Naive thymus-derived CD8-positive, alpha-beta T cell (primary cell): ENCODE results near the gene GPR4. TPM values are rescaled to one million over a fixed set of nuclear protein-coding genes. Genes with fewer than 3 reads are reported as not detected.
A peak's percentile ranks its signal among the peaks of the same experiment; 100 is the strongest.

Source experiments
- ATAC-seq, 2 donors: fragments of 150-1000 bp; cut with Tn5 transposase in 1 of 2; sonication (Bioruptor Pico), chemical (Tn5 transposase) in 1 of 2; 1 replicate in 1 of 2; 2 replicates in 1 of 2; pipeline ENCODE4 v1.10.0; 2021; ENCODE audit warnings: mild to moderate bottlenecking in 2 of 2, moderate library complexity in 2 of 2
- POLR2A ChIA-PET: fragments of 350-600 bp; sonication (Branson Sonifier 250); formaldehyde crosslinking; loops from one replicate; lab custom pipeline; 2021; ENCODE audit warnings: antibody characterized with exemption; lab: Charles Lee
- DNase-seq, 10 donors: peaks; one replicate each; pipeline versions ENCODE4 v3.0.0 to v3.0.0-alpha.2; 2020 to 2022
- H3K27ac Mint-ChIP-seq, 10 donors: one replicate each; pipeline ENCODE4 v1.8.0; 2020 to 2022; ENCODE audit warnings: mild to moderate bottlenecking in 10 of 10, mixed read lengths in 10 of 10, moderate library complexity in 4 of 10, inconsistent platforms in 1 of 10
- H3K27me3 Mint-ChIP-seq, 5 donors: one replicate each; pipeline ENCODE4 v1.8.0; 2021 to 2022; ENCODE audit warnings: mixed read lengths in 5 of 5
- H3K36me3 Mint-ChIP-seq, 3 donors: one replicate each; pipeline ENCODE4 v1.8.0; 2020 to 2022; ENCODE audit warnings: mixed read lengths in 3 of 3, mild to moderate bottlenecking in 2 of 3, inconsistent platforms in 1 of 3
- H3K4me1 Mint-ChIP-seq, 4 donors: one replicate each; pipeline ENCODE4 v1.8.0; 2021 to 2022; ENCODE audit warnings: mixed read lengths in 4 of 4
- H3K4me3 Mint-ChIP-seq, 10 donors: one replicate each; pipeline ENCODE4 v1.8.0; 2020 to 2022; ENCODE audit warnings: mild to moderate bottlenecking in 10 of 10, mixed read lengths in 10 of 10, moderate library complexity in 6 of 10, inconsistent platforms in 1 of 10
- H3K9me3 Mint-ChIP-seq, 9 donors: one replicate each; pipeline ENCODE4 v1.8.0; 2020 to 2022; ENCODE audit warnings: mixed read lengths in 9 of 9, mild to moderate bottlenecking in 3 of 9, inconsistent platforms in 1 of 9, moderate library complexity in 1 of 9
- polyA plus RNA-seq, 3 donors: library from polyadenylated mRNA; unstranded; fragments of 300-500 nt; fragmentation: Illumina TruSeq; gene quantifications; one replicate each; pipeline ENCODE4 v1.2.3, GENCODE V29; 2021
- total RNA-seq, 8 experiments: library from RNA in 2 of 8; stranded (reverse) in 2 of 8; gene quantifications; one replicate each; pipeline ENCODE4 v1.2.3 and lab custom pipeline; 2021 to 2026

GPR4 gene
- total and polyA plus RNA-seq, 5 experiments from 2014 or later, result not detected

DNA sequence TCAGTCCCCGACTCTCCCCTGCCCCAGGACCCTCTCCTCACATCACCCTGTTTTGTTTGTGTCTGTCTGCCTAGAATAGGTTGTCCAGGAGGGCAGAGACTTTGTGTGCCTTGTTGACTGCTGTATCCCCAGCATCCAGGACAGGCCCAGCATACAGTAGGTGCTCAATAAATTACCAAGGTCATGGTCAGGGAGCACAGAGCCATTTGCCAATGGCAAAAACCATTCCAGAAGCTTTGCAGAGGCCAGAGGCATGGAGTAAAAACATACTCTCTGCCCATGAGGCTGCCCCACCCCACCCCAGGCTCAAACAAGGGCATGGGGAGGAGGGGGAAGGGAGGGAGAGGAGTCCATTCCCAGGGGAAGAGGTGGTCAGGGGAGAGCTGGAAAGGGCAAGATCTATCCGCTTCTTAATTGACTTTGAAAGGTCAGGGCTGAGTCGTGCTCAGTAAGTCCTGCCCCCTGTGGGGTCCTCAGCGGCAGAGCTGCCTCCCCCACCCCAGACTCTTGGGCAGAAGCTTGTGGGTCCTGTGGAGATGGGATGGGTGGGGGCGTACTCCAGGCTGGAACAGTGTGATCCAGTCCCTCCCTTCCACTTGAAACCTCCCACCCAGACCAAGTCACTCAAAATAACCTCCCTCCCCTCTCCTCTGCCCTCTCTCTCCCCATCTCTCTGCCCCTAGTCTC is 4.4 kb downstream of the GPR4 start:
- POLR2A ChIA-PET, result interaction anchor here (1.8 kb wide), 1 partner anchor 45 kb away, joined by 4 read pairs; no protein-coding TSS in a partner anchor
- peaks cover 38 to 82% (median 61%) of the 10 kb centered on the region in 5 donors for H3K27me3 Mint-ChIP-seq
- H3K36me3 Mint-ChIP-seq, result peaks cover 0 to 6% (median 5%) of the 10 kb centered on the region in 3 donors
- ATAC-seq, result no peak
- H3K9me3 Mint-ChIP-seq, result peaks cover 0 to 2% (median 0%) of the 10 kb centered on the region in 9 donors
- peaks cover 25 to 49% (median 32%) of the 10 kb centered on the region in 4 donors for H3K4me1 Mint-ChIP-seq
- no peak for DNase-seq
- H3K4me3 Mint-ChIP-seq, result peak overlapping the region in 3 of 10 donors; percentile 52 to 60 (median 58)
- H3K27ac Mint-ChIP-seq, result peak overlapping the region in 1 of 10 donors; percentile 49

DNA sequence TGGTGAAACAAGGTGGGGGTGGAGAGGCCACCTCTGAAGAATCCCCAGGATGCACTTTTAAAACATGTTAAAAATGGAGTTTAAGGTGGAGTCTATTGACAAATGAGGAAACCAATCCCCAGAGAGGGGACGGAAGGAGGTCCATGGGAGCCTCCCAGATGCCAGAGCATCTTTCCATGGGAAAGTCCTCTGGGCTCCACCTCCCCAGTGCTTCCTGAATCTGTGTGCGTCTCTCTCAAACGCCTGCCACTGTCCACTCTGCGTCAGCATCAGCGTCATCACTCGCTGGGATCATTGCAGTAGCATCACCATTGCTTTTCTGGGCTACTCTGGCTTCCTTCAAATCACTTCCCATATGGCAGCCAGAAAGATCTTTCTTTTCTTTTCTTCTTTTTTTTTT is 6.2 kb downstream of the GPR4 start:
- ATAC-seq (no peak), DNase-seq (no peak)
- H3K27ac Mint-ChIP-seq, result no peak overlapping the region
- H3K4me1 Mint-ChIP-seq, result peaks cover 17 to 44% (median 22%) of the 10 kb centered on the region in 4 donors
- H3K27me3 Mint-ChIP-seq, result peaks cover 31 to 83% (median 63%) of the 10 kb centered on the region in 5 donors
- peaks cover 0 to 2% (median 0%) of the 10 kb centered on the region in 9 donors for H3K9me3 Mint-ChIP-seq
- POLR2A ChIA-PET, result no interaction called here
- H3K4me3 Mint-ChIP-seq, result no peak overlapping the region
- no peaks in the 10 kb centered on the region for H3K36me3 Mint-ChIP-seq

DNA sequence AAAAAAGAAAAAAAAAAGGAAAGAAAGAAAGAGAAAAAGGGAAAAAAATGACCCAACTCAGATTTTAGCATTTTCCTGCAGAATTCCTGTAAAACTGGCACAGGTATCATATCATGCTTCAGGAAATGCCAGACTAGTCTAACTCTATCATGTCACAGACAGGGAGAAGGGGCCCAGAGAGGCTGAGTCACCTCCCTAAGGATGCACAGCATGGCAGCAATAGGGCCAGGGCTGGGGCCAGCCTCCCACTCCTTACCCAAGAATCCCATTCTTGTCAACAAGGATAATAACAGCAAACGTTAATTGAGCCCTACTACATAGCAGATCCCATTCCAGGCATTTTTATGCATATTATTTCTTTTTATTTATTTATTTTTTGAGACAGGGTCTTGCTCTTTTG is 8.5 kb downstream of the GPR4 start:
- peaks cover 0 to 2% (median 0%) of the 10 kb centered on the region in 9 donors for H3K9me3 Mint-ChIP-seq
- H3K27ac Mint-ChIP-seq, result no peak overlapping the region
- H3K4me1 Mint-ChIP-seq, result peaks cover 7 to 23% (median 9%) of the 10 kb centered on the region in 4 donors
- ATAC-seq (no peak), DNase-seq (no peak)
- peaks cover 24 to 80% (median 60%) of the 10 kb centered on the region in 5 donors for H3K27me3 Mint-ChIP-seq
- H3K36me3 Mint-ChIP-seq, result no peaks in the 10 kb centered on the region
- no peak overlapping the region for H3K4me3 Mint-ChIP-seq
- POLR2A ChIA-PET, result interaction anchor here (0.7 to 1.1 kb wide), 2 partner anchors 16 to 23 kb away, joined by 7 read pairs; no protein-coding TSS in a partner anchor

DNA sequence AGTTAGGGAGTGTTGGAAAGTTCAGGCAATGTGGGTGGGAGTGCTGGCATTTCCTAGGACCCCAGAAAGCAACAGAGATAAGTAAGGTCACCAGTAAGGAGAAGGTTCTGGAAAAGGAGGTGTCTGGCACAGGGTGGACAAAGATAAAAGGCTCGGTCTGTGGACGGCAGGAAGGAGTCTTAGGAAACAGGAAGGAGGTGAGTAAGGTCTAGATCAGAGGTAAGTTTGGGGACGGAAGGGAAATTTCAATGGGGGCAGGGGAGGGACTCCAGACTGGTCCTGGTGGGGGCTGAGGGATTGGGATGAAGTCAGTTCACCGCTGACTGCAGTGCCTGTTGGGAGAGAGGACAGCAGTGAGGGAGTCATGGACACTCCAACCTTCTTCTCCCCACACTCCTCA is 9.6 kb downstream of the GPR4 start:
- DNase-seq, result no peak
- POLR2A ChIA-PET, result interaction anchor here (1.1 kb wide), 1 partner anchor 24 kb away, joined by 7 read pairs; no protein-coding TSS in a partner anchor
- ATAC-seq, result no peak
- no peak overlapping the region for H3K27ac Mint-ChIP-seq
- H3K27me3 Mint-ChIP-seq, result peaks cover 20 to 71% (median 50%) of the 10 kb centered on the region in 5 donors
- peaks cover 0 to 2% (median 0%) of the 10 kb centered on the region in 9 donors for H3K9me3 Mint-ChIP-seq
- H3K36me3 Mint-ChIP-seq, result no peaks in the 10 kb centered on the region
- H3K4me1 Mint-ChIP-seq, result peaks cover 0 to 15% (median 2%) of the 10 kb centered on the region in 4 donors
- H3K4me3 Mint-ChIP-seq, result no peak overlapping the region

DNA sequence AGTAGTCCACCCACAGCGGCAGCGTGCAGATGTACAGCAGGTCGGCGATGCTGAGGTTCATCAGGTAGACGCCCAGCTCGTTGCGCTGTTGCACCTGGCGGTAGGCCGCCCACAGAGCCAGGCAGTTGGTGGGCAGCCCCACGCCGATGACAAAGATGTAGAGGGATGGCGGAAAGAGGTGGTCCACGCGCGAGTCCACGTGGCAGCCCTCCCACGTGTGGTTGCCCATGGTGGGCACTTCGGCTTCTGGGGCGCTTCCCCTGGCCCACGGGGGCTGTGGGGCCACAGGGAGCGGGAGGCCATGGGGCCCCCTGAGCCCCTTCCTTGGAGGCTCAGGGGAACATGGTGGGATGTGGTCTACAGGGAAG is 10.4 kb downstream of the GPR4 start:
- H3K27me3 Mint-ChIP-seq, result peaks cover 17 to 64% (median 42%) of the 10 kb centered on the region in 5 donors
- POLR2A ChIA-PET, result interaction anchor here (2.0 kb wide), 1 partner anchor 50 kb away, joined by 5 read pairs; no protein-coding TSS in a partner anchor
- peaks cover 0 to 2% (median 0%) of the 10 kb centered on the region in 9 donors for H3K9me3 Mint-ChIP-seq
- no peak overlapping the region for H3K27ac Mint-ChIP-seq
- H3K4me1 Mint-ChIP-seq, result peaks cover 0 to 15% (median 2%) of the 10 kb centered on the region in 4 donors
- ATAC-seq (no peak), DNase-seq (no peak)
- H3K36me3 Mint-ChIP-seq, result no peaks in the 10 kb centered on the region
- H3K4me3 Mint-ChIP-seq, result no peak overlapping the region

DNA sequence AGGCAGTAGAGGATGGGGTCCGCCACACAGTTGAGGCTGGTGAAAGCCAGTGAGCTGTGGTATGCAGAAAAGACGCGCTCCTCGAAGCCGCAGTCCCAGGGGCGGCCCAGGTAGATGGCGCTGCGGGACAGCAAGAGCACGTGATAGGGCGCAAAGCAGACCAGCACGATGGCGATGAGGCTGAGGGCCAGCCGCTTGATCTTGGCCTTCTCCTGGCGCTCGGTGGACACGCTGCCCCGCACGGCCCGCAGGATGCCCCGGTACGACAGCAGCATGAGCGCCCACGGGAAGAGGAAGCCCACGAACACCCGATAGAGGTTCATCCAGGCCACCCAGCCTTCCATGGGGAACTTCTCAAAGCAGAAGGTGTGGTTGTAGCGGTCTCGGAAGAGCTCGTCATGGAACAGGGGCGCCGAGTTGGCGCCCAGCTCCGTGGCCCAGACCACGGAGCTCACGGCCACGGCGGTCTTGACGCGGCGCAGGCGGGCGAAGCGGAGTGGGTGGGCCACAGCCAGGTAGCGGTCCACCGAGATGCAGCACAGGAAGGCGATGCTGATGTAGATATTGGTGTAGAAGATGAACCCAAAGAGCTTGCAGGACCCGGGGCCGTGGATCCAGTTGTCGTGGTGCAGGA is 10.9 kb downstream of the GPR4 start:
- DNase-seq, result peak in 2 of 10 donors; percentile 22 to 28
- no peaks in the 10 kb centered on the region for H3K36me3 Mint-ChIP-seq
- peaks cover 0 to 2% (median 0%) of the 10 kb centered on the region in 9 donors for H3K9me3 Mint-ChIP-seq
- POLR2A ChIA-PET, result interaction anchor here (2.0 kb wide), 1 partner anchor 51 kb away, joined by 5 read pairs; no protein-coding TSS in a partner anchor
- H3K4me1 Mint-ChIP-seq, result peaks cover 0 to 15% (median 2%) of the 10 kb centered on the region in 4 donors
- no peak overlapping the region for H3K27ac Mint-ChIP-seq
- peaks cover 15 to 58% (median 39%) of the 10 kb centered on the region in 5 donors for H3K27me3 Mint-ChIP-seq
- peak overlapping the region in 1 of 10 donors; percentile 15 for H3K4me3 Mint-ChIP-seq
- peak; percentile 70 to 75 for ATAC-seq

DNA sequence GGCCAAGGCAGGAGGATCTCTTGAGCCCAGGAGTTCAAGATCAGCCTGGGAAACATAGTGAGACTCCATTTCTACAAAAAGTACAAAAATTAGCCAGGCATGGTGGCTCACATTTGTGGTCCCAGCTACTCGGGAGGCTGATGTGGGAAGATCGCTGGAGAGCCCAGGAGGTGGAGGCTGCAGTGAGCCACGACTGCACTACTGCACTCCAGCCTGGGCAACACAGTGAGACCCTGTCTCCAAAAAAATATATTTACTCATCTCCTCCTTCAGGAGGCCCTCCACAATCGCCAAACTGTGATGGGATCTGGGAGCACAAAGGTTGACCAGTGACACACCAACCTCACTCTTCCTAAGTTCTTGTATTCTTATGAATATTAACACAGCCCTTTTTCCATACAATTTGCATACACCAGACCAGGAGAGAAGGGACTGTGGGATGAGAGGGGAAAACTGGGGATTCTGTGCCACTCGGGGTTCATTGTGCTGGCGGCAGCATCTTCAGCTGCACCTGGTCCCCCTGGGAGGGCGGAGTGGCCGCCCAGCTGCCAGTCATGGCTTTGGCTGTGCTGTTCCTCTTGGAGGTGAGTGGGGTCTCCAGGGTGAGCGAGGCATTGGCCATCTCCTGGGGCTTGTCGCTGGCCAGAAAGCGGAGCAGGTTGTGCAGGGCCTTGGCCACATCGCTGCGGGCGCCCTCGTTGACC is 11.6 kb downstream of the GPR4 start:
- peaks cover 0 to 2% (median 0%) of the 10 kb centered on the region in 9 donors for H3K9me3 Mint-ChIP-seq
- H3K4me3 Mint-ChIP-seq, result no peak overlapping the region
- DNase-seq (no peak), ATAC-seq (no peak)
- H3K4me1 Mint-ChIP-seq, result peaks cover 0 to 15% (median 2%) of the 10 kb centered on the region in 4 donors
- POLR2A ChIA-PET, result interaction anchor here (0.6 to 2.0 kb wide), 2 partner anchors 28 to 51 kb away, joined by 3 to 5 read pairs; no protein-coding TSS in a partner anchor
- H3K27me3 Mint-ChIP-seq, result peaks cover 15 to 52% (median 38%) of the 10 kb centered on the region in 5 donors
- peak overlapping the region in 1 of 10 donors; percentile 73 for H3K27ac Mint-ChIP-seq
- H3K36me3 Mint-ChIP-seq, result no peaks in the 10 kb centered on the region

DNA sequence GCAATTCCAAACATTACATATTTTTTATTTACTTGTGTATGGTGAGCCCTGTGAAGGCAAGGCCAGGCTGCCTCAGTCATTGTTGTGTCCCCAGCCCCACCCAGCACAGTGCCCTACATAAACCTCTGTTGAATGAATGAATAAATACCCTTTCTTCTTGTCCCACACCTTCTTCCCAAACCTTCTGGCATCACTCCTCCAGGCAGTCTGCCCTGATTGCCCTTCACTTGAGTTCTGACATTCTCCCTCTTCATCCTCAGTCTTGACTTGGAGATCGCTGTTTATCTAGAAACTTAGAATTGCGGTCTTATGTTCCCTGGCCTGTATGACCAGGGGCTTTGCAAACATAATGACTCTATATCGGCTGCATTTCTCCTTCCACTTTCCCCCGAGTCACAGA is 12.2 kb downstream of the GPR4 start:
- H3K27ac Mint-ChIP-seq, result peak overlapping the region in 1 of 10 donors; percentile 35

DNA sequence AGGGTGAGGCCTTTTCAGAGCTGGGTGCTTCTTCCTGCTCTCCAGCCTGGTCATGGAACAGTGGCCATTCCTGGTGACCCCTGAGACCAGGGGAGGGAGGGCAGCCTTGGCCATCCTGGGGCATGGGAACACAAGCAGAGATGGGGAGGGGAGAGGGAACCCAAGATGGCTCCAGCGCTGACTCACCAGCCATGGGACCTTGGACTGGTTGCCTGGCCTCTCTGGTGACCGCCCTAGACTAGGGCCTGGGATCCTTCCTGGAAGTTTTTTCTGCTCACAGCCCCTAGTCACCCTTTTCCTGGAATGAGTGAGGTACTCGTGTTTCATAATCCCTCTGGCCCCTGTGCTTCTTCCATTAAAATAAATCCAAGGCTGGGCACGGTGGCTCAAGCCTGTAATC is 14.1 kb downstream of the GPR4 start:
- Mint-ChIP-seq H3K9me3 (peaks cover 0 to 2% (median 0%) of the 10 kb centered on the region in 9 donors), H3K4me3 (no peak overlapping the region), H3K4me1 (peaks cover 6 to 28% (median 12%) of the 10 kb centered on the region in 4 donors), H3K36me3 (peaks cover 0 to 2% (median 2%) of the 10 kb centered on the region in 3 donors), H3K27ac (peak overlapping the region in 2 of 10 donors; percentile 43 to 67), H3K27me3 (peaks cover 15 to 42% (median 35%) of the 10 kb centered on the region in 5 donors)
- no peak for ATAC-seq
- POLR2A ChIA-PET, result no interaction called here
- DNase-seq, result no peak

More for the DNA sequence above, 12.2 kb downstream of the GPR4 start:
- no peaks in the 10 kb centered on the region for H3K36me3 Mint-ChIP-seq
- peaks cover 0 to 2% (median 0%) of the 10 kb centered on the region in 9 donors for H3K9me3 Mint-ChIP-seq
- POLR2A ChIA-PET, result interaction anchor here (2.0 kb wide), 1 partner anchor 52 kb away, joined by 5 read pairs; no protein-coding TSS in a partner anchor
- ATAC-seq (no peak), DNase-seq (no peak)
- H3K4me1 Mint-ChIP-seq, result peaks cover 0 to 20% (median 5%) of the 10 kb centered on the region in 4 donors
- peaks cover 15 to 48% (median 35%) of the 10 kb centered on the region in 5 donors for H3K27me3 Mint-ChIP-seq
- no peak overlapping the region for H3K4me3 Mint-ChIP-seq

DNA sequence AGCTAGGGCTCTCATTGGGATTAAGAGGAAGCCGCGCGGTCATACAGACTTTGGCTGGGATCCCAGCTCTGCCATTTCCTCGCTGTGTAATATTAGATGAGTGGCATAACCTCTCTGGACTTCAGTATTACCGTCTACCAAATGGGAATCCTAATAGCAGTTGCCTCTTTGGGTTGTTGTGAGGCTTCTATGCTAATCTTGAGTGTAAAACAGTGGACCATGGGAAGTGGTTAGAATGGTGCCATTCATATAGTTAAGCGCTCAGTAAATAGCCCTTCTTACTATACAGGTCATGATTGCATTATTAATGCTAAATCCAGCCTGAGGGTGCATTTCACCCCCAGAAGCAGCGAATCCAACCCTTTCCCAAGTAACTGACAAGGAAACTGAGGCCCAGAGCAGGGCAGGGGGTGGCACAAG is 16.8 kb downstream of the GPR4 start:
- H3K4me3 Mint-ChIP-seq, result peak overlapping the region; percentile 82 to 99 (median 88)
- ATAC-seq (no peak), DNase-seq (no peak)
- H3K4me1 Mint-ChIP-seq, result peaks cover 8 to 22% (median 21%) of the 10 kb centered on the region in 4 donors
- peak overlapping the region; percentile 92 to 100 (median 99) for H3K27ac Mint-ChIP-seq
- peaks cover 0 to 5% (median 4%) of the 10 kb centered on the region in 3 donors for H3K36me3 Mint-ChIP-seq
- POLR2A ChIA-PET, result interaction anchor here (1.0 to 1.9 kb wide), 6 partner anchors 22 to 184 kb away, joined by 3 to 7 read pairs (median 5); partner anchors contain the start of genes EML2, FOSB and SIX5
- no peaks in the 10 kb centered on the region for H3K9me3 Mint-ChIP-seq
- H3K27me3 Mint-ChIP-seq, result peaks cover 10 to 17% (median 12%) of the 10 kb centered on the region in 5 donors

DNA sequence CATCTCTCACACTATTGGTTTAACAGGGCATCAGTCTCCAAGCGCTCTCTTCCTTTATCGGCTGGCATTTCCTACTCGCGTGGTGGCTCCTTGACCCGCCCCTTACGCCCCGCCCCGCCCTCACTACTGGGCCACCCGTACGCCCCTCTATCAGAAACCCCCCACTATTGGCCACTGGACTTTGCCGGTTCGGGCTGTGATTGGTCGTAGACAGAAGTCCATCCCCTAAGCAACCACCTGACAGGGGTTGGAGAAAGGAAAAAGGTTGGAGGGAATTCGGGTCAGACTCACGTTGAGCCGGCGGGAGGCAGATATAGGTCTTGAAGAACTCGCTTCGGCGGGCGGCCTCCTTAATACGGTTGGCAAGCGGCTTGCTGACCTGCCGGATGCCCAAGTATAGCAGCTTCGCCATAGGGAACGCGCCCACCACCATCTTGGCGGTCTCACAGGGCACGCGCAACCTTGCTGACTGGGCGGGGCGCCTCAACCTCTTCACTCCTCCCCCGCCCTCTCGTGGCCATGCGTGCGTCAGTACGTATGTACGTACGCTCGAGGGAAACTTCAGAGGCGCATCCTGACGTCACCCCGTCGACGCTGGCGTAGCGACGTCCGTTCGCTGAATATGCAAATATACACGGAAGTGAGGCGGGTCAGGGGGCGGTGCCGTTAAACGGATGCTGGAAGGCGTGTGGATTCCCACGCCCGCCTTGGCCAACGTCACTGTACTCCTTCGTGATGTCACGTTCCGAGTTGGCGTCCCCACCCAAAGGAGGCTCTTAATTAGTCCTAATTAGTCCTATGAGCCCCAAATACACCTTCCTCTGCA is 17.5 kb downstream of the GPR4 start, which contains the start of gene OPA3:
OPA3 (minus strand) TSS at position 471 of the 826 bp plus-strand sequence; CDS start at position 433, 38 bp downstream.
- Mint-ChIP-seq H3K4me1 (peaks cover 8 to 22% (median 21%) of the 10 kb centered on the region in 4 donors), H3K9me3 (no peaks in the 10 kb centered on the region), H3K36me3 (peaks cover 0 to 5% (median 4%) of the 10 kb centered on the region in 3 donors), H3K27me3 (peaks cover 4 to 11% (median 6%) of the 10 kb centered on the region in 5 donors), H3K4me3 (peak within 1 kb of the TSS; percentile 82 to 99 (median 88)), H3K27ac (peak within 1 kb of the TSS; percentile 92 to 100 (median 99))
- ATAC-seq (peak; percentile 89 to 92), DNase-seq (peak; percentile 92 to 100 (median 99))
- POLR2A ChIA-PET, result interaction anchor here (1.0 to 1.9 kb wide), 7 partner anchors 21 to 185 kb away, joined by 3 to 7 read pairs (median 5); partner anchors contain the start of genes EML2, FOSB and SIX5
